SK-N-SH treated with all-trans-retinoic acid at 6 μM for 48 hours (cell line): ENCODE data around the gene CLSTN2.
A peak's percentile ranks its signal among the peaks of the same experiment; 100 is the strongest.

ENCODE experiments used
- ATAC-seq: fragments of 200-7000 bp; cut with Tn5 transposase; 3 replicates; pipeline ENCODE4 v1.9.1; 2020; ENCODE audit warnings: mild to moderate bottlenecking, moderate library complexity
- ARNTL ChIP-seq: fragments of 450-650 bp; formaldehyde crosslinking; IDR thresholded peaks from 2 replicates; pipeline ENCODE4 v1.5.0; 2020; ENCODE audit warnings: low read depth, mild to moderate bottlenecking, moderate library complexity, borderline replicate concordance
- BACH2 ChIP-seq: fragments of 250-450 bp; sonication (Bioruptor Pico); IDR thresholded peaks from 2 replicates; pipeline ENCODE4 v1.9.0; 2021; ENCODE audit warnings: mild to moderate bottlenecking, borderline replicate concordance
- CREB5 ChIP-seq: fragments of 250-450 bp; sonication (Bioruptor Pico); IDR thresholded peaks from 2 replicates; pipeline ENCODE4 v1.5.1; 2020; ENCODE audit warnings: low read depth, mild to moderate bottlenecking, moderate library complexity
- CSRNP3 ChIP-seq: fragments of 250-450 bp; sonication (Bioruptor Pico); IDR thresholded peaks from 2 replicates; pipeline ENCODE4 v1.5.1; 2021; ENCODE audit warnings: mild to moderate bottlenecking, moderate library complexity
- ESRRG ChIP-seq: fragments of 250-450 bp; sonication (Bioruptor Pico); IDR thresholded peaks from 2 replicates; pipeline ENCODE4 v1.6.1; 2021; ENCODE audit warnings: mild to moderate bottlenecking
- ISL1 ChIP-seq: fragments of 250-450 bp; sonication (Bioruptor Pico); IDR thresholded peaks from 2 replicates; pipeline ENCODE4 v2.1.2; 2022; ENCODE audit warnings: mild to moderate bottlenecking, moderate library complexity
- PATZ1 ChIP-seq: fragments of 250-450 bp; sonication (Bioruptor Pico); IDR thresholded peaks from 2 replicates; pipeline ENCODE4 v1.8.0; 2020; ENCODE audit warnings: mild to moderate bottlenecking, moderate library complexity, borderline replicate concordance
- POU6F1 ChIP-seq: fragments of 250-450 bp; sonication (Bioruptor Pico); IDR thresholded peaks from 2 replicates; pipeline ENCODE4 v1.8.0; 2021; ENCODE audit warnings: low read depth, mild to moderate bottlenecking, moderate library complexity, borderline replicate concordance
- PPARA ChIP-seq: fragments of 250-450 bp; sonication (Bioruptor Pico); IDR thresholded peaks from 2 replicates; pipeline ENCODE4 v1.5.0; 2020; ENCODE audit warnings: mild to moderate bottlenecking, borderline replicate concordance
- RARB ChIP-seq: fragments of 250-450 bp; sonication (Bioruptor Pico); IDR thresholded peaks from 2 replicates; pipeline ENCODE4 v1.8.0; 2021; ENCODE audit warnings: mild to moderate bottlenecking, moderate library complexity
- SNAI2 ChIP-seq: fragments of 250-450 bp; sonication (Bioruptor Pico); IDR thresholded peaks from 2 replicates; pipeline ENCODE4 v1.5.0; 2020; ENCODE audit warnings: mild to moderate bottlenecking, moderate library complexity
- TCF4 ChIP-seq: fragments of 250-450 bp; sonication (Bioruptor Pico); IDR thresholded peaks from 2 replicates; pipeline ENCODE4 v1.8.0; 2021; ENCODE audit warnings: mild to moderate bottlenecking, moderate library complexity, borderline replicate concordance
- TOX ChIP-seq: fragments of 250-450 bp; sonication (Bioruptor Pico); IDR thresholded peaks from 2 replicates; pipeline ENCODE4 v1.8.0; 2021; ENCODE audit warnings: mild to moderate bottlenecking, moderate library complexity, borderline replicate concordance
- TSHZ2 ChIP-seq: fragments of 250-450 bp; sonication (Bioruptor Pico); IDR thresholded peaks from 2 replicates; pipeline ENCODE4 v1.5.0; 2020; ENCODE audit warnings: mild to moderate bottlenecking, moderate library complexity
- ZC3H10 ChIP-seq: fragments of 250-450 bp; sonication (Bioruptor Pico); IDR thresholded peaks from 2 replicates; pipeline ENCODE4 v1.5.1; 2021; ENCODE audit warnings: mild to moderate bottlenecking, moderate library complexity
- ZFP30 ChIP-seq: fragments of 450-650 bp; formaldehyde crosslinking; IDR thresholded peaks from 2 replicates; pipeline ENCODE4 v1.5.0; 2022; ENCODE audit warnings: mild to moderate bottlenecking, moderate library complexity
- ZNF565 ChIP-seq: fragments of 450-650 bp; formaldehyde crosslinking; conservative IDR thresholded peaks from 2 replicates; pipeline ENCODE4 v1.5.0; 2020; ENCODE audit warnings: low read depth, mild to moderate bottlenecking, moderate library complexity
- ZNF70 ChIP-seq: fragments of 450-650 bp; formaldehyde crosslinking; IDR thresholded peaks from 2 replicates; pipeline ENCODE4 v1.5.0; 2020; ENCODE audit warnings: mild to moderate bottlenecking, moderate library complexity

Gene CLSTN2

GRCh38 chr3:140243575-140243974 lies 308.6 kb downstream of the CLSTN2 start:
- TF ChIP-seq TCF4 (no peak), PPARA (CRISPR knock-in tag) (no peak), BACH2 (CRISPR knock-in tag) (no peak), CREB5 (CRISPR knock-in tag) (no peak), TSHZ2 (CRISPR knock-in tag) (no peak), ZNF70 (CRISPR knock-in tag) (no peak)
- ATAC-seq, result no peak

GRCh38 chr3:140244893-140245292 lies 309.9 kb downstream of the CLSTN2 start:
- TF ChIP-seq POU6F1 (CRISPR knock-in tag) (no peak), ISL1 (0 out of 2 replicates have a peak, but pooled peaks have one; percentile 23)
- ATAC-seq, result no peak

- TF ChIP-seq TOX (CRISPR knock-in tag) (no peak), BACH2 (CRISPR knock-in tag) (no peak), CREB5 (CRISPR knock-in tag) (no peak), ESRRG (CRISPR knock-in tag) (no peak), PPARA (CRISPR knock-in tag) (no peak), ISL1 (no peak), ZNF565 (CRISPR knock-in tag) (no peak), CSRNP3 (no peak), ZFP30 (CRISPR knock-in tag) (no peak), ZC3H10 (CRISPR knock-in tag) (no peak), PATZ1 (CRISPR knock-in tag) (no peak), ARNTL (CRISPR knock-in tag) (no peak), POU6F1 (CRISPR knock-in tag) (no peak), TSHZ2 (CRISPR knock-in tag) (no peak), SNAI2 (CRISPR knock-in tag) (no peak), ZNF70 (CRISPR knock-in tag) (no peak), RARB (CRISPR knock-in tag) (no peak)
- ATAC-seq, result no peak
Measured at GRCh38 chr3:140246578-140246977, 311.6 kb downstream of the CLSTN2 start.
